Measurements from ENCODE around the gene MACROD2.

Gene MACROD2

GRCh38 chr20:14383335-14383734 lies 388.0 kb downstream of the MACROD2 start:
- Histone ChIP-seq H3K4me1 (ENCODE audit: control insufficient read depth in 1 of 2, insufficient read depth in 2 of 2, low read length in 2 of 2) (no peaks in the 10 kb centered on the region), H3K4me3 (ENCODE audit: low read depth in 1 of 2, low read length in 2 of 2) (no peak overlapping the region), H3K9me3 (ENCODE audit: control insufficient read depth in 1 of 2, low read length in 2 of 2) (peaks cover 4 to 6% of the 10 kb centered on the region in 2 donors), H3K36me3 (ENCODE audit: control insufficient read depth in 1 of 2, insufficient read depth in 2 of 2, low read length in 2 of 2) (no peaks in the 10 kb centered on the region), H3K27me3 (ENCODE audit: low read depth, low read length) (no peaks in the 10 kb centered on the region), H3K27ac (ENCODE audit: low read length) (no peak overlapping the region)

GRCh38 chr20:14384416-14385175 lies 389.3 kb downstream of the MACROD2 start:
- Histone ChIP-seq H3K9me3 (ENCODE audit: control insufficient read depth in 1 of 2, low read length in 2 of 2) (peaks cover 4 to 6% of the 10 kb centered on the region in 2 donors), H3K4me3 (ENCODE audit: low read depth in 1 of 2, low read length in 2 of 2) (no peak overlapping the region), H3K27ac (ENCODE audit: low read length) (no peak overlapping the region), H3K4me1 (ENCODE audit: control insufficient read depth in 1 of 2, insufficient read depth in 2 of 2, low read length in 2 of 2) (no peaks in the 10 kb centered on the region), H3K36me3 (ENCODE audit: control insufficient read depth in 1 of 2, insufficient read depth in 2 of 2, low read length in 2 of 2) (no peaks in the 10 kb centered on the region), H3K27me3 (ENCODE audit: low read depth, low read length) (no peaks in the 10 kb centered on the region)

- Histone ChIP-seq H3K36me3 (ENCODE audit: control insufficient read depth in 1 of 2, insufficient read depth in 2 of 2, low read length in 2 of 2) (no peaks in the 10 kb centered on the region), H3K4me3 (ENCODE audit: low read depth in 1 of 2, low read length in 2 of 2) (no peak overlapping the region), H3K4me1 (ENCODE audit: control insufficient read depth in 1 of 2, insufficient read depth in 2 of 2, low read length in 2 of 2) (no peaks in the 10 kb centered on the region), H3K27me3 (ENCODE audit: low read depth, low read length) (no peaks in the 10 kb centered on the region), H3K9me3 (ENCODE audit: control insufficient read depth in 1 of 2, low read length in 2 of 2) (peaks cover 4 to 6% of the 10 kb centered on the region in 2 donors), H3K27ac (ENCODE audit: low read length) (no peak overlapping the region)
Observed at GRCh38 chr20:14385176-14385740, 389.9 kb downstream of the MACROD2 start.

GRCh38 chr20:14386726-14387125 lies 391.4 kb downstream of the MACROD2 start:
- Histone ChIP-seq H3K27me3 (ENCODE audit: low read depth, low read length) (no peaks in the 10 kb centered on the region), H3K36me3 (ENCODE audit: control insufficient read depth in 1 of 2, insufficient read depth in 2 of 2, low read length in 2 of 2) (no peaks in the 10 kb centered on the region), H3K27ac (ENCODE audit: low read length) (no peak overlapping the region), H3K9me3 (ENCODE audit: control insufficient read depth in 1 of 2, low read length in 2 of 2) (peaks cover 4 to 6% of the 10 kb centered on the region in 2 donors), H3K4me1 (ENCODE audit: control insufficient read depth in 1 of 2, insufficient read depth in 2 of 2, low read length in 2 of 2) (no peaks in the 10 kb centered on the region), H3K4me3 (ENCODE audit: low read depth in 1 of 2, low read length in 2 of 2) (no peak overlapping the region)

GRCh38 chr20:14401479-14402138 lies 406.3 kb downstream of the MACROD2 start:
- Histone ChIP-seq H3K4me1 (ENCODE audit: control insufficient read depth in 1 of 2, insufficient read depth in 2 of 2, low read length in 2 of 2) (no peaks in the 10 kb centered on the region), H3K27me3 (ENCODE audit: low read depth, low read length) (no peaks in the 10 kb centered on the region), H3K4me3 (ENCODE audit: low read depth in 1 of 2, low read length in 2 of 2) (no peak overlapping the region), H3K27ac (ENCODE audit: low read length) (no peak overlapping the region), H3K9me3 (ENCODE audit: control insufficient read depth in 1 of 2, low read length in 2 of 2) (no peaks in the 10 kb centered on the region), H3K36me3 (ENCODE audit: control insufficient read depth in 1 of 2, insufficient read depth in 2 of 2, low read length in 2 of 2) (no peaks in the 10 kb centered on the region)

- H3K36me3 ChIP-seq (ENCODE audit: control insufficient read depth in 1 of 2, insufficient read depth in 2 of 2, low read length in 2 of 2) = no peaks in the 10 kb centered on the region
- no peaks in the 10 kb centered on the region for H3K9me3 ChIP-seq (ENCODE audit: control insufficient read depth in 1 of 2, low read length in 2 of 2)
- no peak overlapping the region for H3K4me3 ChIP-seq (ENCODE audit: low read depth in 1 of 2, low read length in 2 of 2)
- H3K4me1 ChIP-seq (ENCODE audit: control insufficient read depth in 1 of 2, insufficient read depth in 2 of 2, low read length in 2 of 2) = no peaks in the 10 kb centered on the region
- H3K27me3 ChIP-seq (ENCODE audit: low read depth, low read length) = no peaks in the 10 kb centered on the region
- H3K27ac ChIP-seq (ENCODE audit: low read length) = no peak overlapping the region
Observed at GRCh38 chr20:14404515-14404914, 409.2 kb downstream of the MACROD2 start.

- Histone ChIP-seq H3K4me1 (ENCODE audit: control insufficient read depth in 1 of 2, insufficient read depth in 2 of 2, low read length in 2 of 2) (no peaks in the 10 kb centered on the region), H3K9me3 (ENCODE audit: control insufficient read depth in 1 of 2, low read length in 2 of 2) (peaks cover 0 to 2% of the 10 kb centered on the region in 2 donors), H3K27ac (ENCODE audit: low read length) (no peak overlapping the region), H3K4me3 (ENCODE audit: low read depth in 1 of 2, low read length in 2 of 2) (no peak overlapping the region), H3K27me3 (ENCODE audit: low read depth, low read length) (no peaks in the 10 kb centered on the region), H3K36me3 (ENCODE audit: control insufficient read depth in 1 of 2, insufficient read depth in 2 of 2, low read length in 2 of 2) (no peaks in the 10 kb centered on the region)
Observed at GRCh38 chr20:14406495-14406894, 411.2 kb downstream of the MACROD2 start.

- no peak overlapping the region for H3K27ac ChIP-seq (ENCODE audit: low read length)
- H3K36me3 ChIP-seq (ENCODE audit: control insufficient read depth in 1 of 2, insufficient read depth in 2 of 2, low read length in 2 of 2) = no peaks in the 10 kb centered on the region
- H3K27me3 ChIP-seq (ENCODE audit: low read depth, low read length) = no peaks in the 10 kb centered on the region
- peaks cover 0 to 2% of the 10 kb centered on the region in 2 donors for H3K9me3 ChIP-seq (ENCODE audit: control insufficient read depth in 1 of 2, low read length in 2 of 2)
- no peak overlapping the region for H3K4me3 ChIP-seq (ENCODE audit: low read depth in 1 of 2, low read length in 2 of 2)
- no peaks in the 10 kb centered on the region for H3K4me1 ChIP-seq (ENCODE audit: control insufficient read depth in 1 of 2, insufficient read depth in 2 of 2, low read length in 2 of 2)
Observed at GRCh38 chr20:14407336-14407735, 412.0 kb downstream of the MACROD2 start.

- H3K9me3 ChIP-seq (ENCODE audit: control insufficient read depth in 1 of 2, low read length in 2 of 2) = peaks cover 0 to 2% of the 10 kb centered on the region in 2 donors
- H3K27ac ChIP-seq (ENCODE audit: low read length) = no peak overlapping the region
- H3K36me3 ChIP-seq (ENCODE audit: control insufficient read depth in 1 of 2, insufficient read depth in 2 of 2, low read length in 2 of 2) = no peaks in the 10 kb centered on the region
- H3K4me3 ChIP-seq (ENCODE audit: low read depth in 1 of 2, low read length in 2 of 2) = no peak overlapping the region
- no peaks in the 10 kb centered on the region for H3K27me3 ChIP-seq (ENCODE audit: low read depth, low read length)
- no peaks in the 10 kb centered on the region for H3K4me1 ChIP-seq (ENCODE audit: control insufficient read depth in 1 of 2, insufficient read depth in 2 of 2, low read length in 2 of 2)
Observed at GRCh38 chr20:14410869-14411555, 415.7 kb downstream of the MACROD2 start.

- Histone ChIP-seq H3K9me3 (ENCODE audit: control insufficient read depth in 1 of 2, low read length in 2 of 2) (peaks cover 0 to 2% of the 10 kb centered on the region in 2 donors), H3K4me1 (ENCODE audit: control insufficient read depth in 1 of 2, insufficient read depth in 2 of 2, low read length in 2 of 2) (no peaks in the 10 kb centered on the region), H3K4me3 (ENCODE audit: low read depth in 1 of 2, low read length in 2 of 2) (no peak overlapping the region), H3K36me3 (ENCODE audit: control insufficient read depth in 1 of 2, insufficient read depth in 2 of 2, low read length in 2 of 2) (no peaks in the 10 kb centered on the region), H3K27ac (ENCODE audit: low read length) (no peak overlapping the region), H3K27me3 (ENCODE audit: low read depth, low read length) (no peaks in the 10 kb centered on the region)
Observed at GRCh38 chr20:14412065-14412681, 416.9 kb downstream of the MACROD2 start.

- Histone ChIP-seq H3K36me3 (ENCODE audit: control insufficient read depth in 1 of 2, insufficient read depth in 2 of 2, low read length in 2 of 2) (no peaks in the 10 kb centered on the region), H3K4me3 (ENCODE audit: low read depth in 1 of 2, low read length in 2 of 2) (no peak overlapping the region), H3K27me3 (ENCODE audit: low read depth, low read length) (no peaks in the 10 kb centered on the region), H3K4me1 (ENCODE audit: control insufficient read depth in 1 of 2, insufficient read depth in 2 of 2, low read length in 2 of 2) (no peaks in the 10 kb centered on the region), H3K27ac (ENCODE audit: low read length) (no peak overlapping the region), H3K9me3 (ENCODE audit: control insufficient read depth in 1 of 2, low read length in 2 of 2) (peaks cover 0 to 2% of the 10 kb centered on the region in 2 donors)
Observed at GRCh38 chr20:14413835-14414234, 418.5 kb downstream of the MACROD2 start.

All from muscle layer of duodenum (tissue), 2 donors.